Activated CD8-positive, alpha-beta memory T cell treated with anti-CD3 and anti-CD28 coated beads, Interleukin-2, amount 50 U/mL, for 48 hours (primary cell): Measurements from ENCODE around the gene LGALS16.
"Not testable (repeated sequence)": the region's sequence is repeated elsewhere in the genome, so short reads cannot be mapped to it uniquely, and the experiment has no call there.

ENCODE experiments used
- DNase-seq: peaks from one replicate; pipeline ENCODE4 v3.0.0-alpha.2; 2020

Gene LGALS16

DNA sequence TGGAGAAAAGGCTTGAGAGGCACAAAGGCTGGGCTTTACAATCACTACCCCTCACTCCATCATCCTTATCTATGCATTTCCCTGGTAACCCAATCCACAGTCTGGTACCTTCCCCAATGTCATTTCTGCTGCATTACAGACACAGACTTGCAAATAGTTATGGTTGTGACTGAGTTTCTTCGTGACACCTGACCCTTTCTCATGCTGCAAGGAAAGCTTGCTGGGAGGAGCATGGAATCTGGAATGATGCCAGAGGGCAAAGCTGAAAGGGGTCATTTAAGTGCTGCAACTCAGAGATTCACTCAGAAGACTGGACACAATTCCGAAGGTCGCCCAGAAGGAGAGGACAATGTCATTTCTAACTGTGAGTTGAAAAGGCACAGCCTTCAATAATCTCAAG, at the start of gene LGALS16:
TSS of gene LGALS16 (plus strand) at position 301 of the 400 bp plus-strand sequence. CDS start at position 350, 49 bp downstream.
- no peak for DNase-seq

- no peak for DNase-seq
Measured at GRCh38 chr19:39607021-39607420, 48.7 kb upstream of the LGALS16 start.

DNA sequence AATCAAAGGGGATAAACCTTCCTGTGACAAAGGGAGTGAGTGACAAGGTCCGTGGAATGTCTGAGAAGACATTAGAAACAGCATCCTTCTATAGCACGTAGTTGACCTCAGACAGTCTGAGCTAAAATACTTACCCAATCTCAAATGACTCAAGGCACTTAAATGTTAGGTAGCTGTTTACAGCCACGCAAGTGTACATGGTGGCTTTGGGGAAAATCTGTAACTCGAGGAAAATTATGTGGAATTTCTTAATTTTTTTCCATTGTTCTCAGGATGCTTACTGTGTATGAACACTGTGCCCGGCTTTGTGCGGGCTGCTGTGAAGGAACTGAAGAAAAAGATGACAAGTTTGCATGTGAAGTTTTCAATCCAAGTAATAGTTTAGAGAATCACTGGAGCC, 48.2 kb upstream of the LGALS16 start:
- DNase-seq = no peak

GRCh38 chr19:39613597-39613996, 42.1 kb upstream of the LGALS16 start:
- DNase-seq = no peak

DNA sequence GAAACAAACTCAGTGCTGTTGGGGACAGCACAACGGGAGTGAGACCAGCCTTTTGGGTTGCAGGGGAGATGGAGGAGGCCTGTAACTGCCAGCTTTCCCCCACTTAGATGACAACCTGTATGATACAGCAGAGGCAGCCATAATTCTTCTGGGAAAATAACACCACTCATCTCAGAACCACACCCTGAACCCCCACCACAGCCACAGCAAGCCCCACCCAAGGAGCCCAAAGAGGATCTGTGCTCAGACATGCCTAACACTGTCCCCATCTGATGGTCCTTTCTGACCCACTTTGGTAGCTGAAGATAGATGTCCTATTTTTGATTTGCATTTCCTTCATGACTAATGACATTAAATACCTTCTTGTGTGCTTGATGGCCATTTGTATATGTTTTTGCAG, 38.0 kb upstream of the LGALS16 start:
- DNase-seq = no peak

DNA sequence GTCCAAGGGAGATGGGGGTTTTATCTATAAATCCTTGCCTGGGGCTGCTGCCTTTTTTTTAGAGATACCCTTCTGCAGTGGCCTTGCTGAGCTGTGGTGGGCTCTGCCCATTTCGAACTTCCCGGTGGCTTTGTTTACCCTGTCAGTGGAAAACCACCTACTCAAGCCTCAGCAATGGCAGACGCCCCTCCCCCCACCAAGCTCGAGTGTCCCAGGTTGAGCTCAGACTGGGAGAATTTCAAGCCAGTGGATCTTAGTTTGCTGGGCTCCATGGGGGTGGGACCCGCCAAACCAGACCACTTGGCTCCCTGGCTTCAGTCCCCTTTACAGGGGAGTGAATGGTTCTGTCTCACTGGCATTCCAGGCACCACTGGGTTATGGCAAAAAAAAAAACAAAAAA, 31.8 kb upstream of the LGALS16 start:
- DNase-seq = no peak

DNA sequence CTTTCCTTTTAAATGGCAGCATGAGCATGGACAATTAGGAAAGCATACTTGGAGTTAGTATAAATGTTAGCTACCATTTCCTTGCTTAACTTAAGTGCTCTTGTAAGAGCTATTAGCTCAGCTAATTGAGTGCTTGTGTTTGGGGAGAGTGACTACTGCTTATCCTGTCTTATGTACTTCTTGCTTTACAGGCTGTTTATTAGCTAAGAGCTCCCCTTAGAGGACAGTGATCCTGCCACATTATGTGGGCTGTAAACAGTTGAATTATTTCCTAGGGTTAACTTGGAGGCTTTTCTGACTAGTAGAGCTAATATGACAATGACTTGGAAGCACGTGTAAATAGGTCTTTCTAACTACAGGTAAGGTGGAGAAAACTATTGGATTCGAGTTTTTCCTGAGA, 28.1 kb upstream of the LGALS16 start:
- DNase-seq = not testable (repeated sequence)

GRCh38 chr19:39631178-39631577, 24.5 kb upstream of the LGALS16 start:
- DNase-seq = no peak

GRCh38 chr19:39631626-39632025, 24.1 kb upstream of the LGALS16 start:
- DNase-seq = no peak

DNA sequence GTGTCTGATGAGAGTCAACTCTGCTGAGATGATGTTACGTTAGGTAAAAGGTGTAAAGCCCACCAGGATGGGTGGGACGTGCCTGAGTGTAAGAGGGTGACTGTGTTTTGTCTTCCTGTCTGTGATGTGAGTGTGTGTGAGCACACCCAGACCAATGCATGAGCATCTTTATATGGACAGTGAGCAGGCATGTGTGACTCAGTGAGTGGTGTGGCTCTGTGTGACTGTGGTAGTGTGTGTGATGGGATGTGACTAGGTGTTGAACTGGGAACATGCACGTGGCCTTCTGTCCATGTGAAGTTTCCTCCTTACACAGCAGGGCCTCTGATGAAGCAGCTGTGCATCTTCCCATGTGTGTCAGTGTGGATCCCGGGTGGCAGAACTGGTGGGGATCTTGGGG, 17.8 kb upstream of the LGALS16 start:
- DNase-seq = no peak

- no peak for DNase-seq
Measured at GRCh38 chr19:39641773-39642172, 13.9 kb upstream of the LGALS16 start.

DNA sequence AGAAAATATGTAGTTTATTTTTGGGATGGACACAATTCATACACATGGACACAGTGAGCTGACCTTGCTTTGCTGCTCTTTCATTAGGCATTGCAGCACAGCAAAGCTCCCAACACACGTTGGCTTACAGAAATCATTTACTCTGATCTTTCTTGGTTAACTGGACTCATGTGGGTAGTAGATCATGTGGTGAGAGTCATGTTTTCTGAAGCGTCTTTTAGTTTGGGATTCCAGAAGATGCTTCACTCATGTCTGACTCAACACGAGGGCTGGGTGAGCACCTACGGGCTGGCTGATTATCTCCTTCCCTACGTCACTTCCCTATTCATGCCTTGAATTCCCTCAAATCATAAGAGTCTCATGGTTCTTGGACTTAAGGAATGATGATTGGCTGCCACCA, 12.1 kb upstream of the LGALS16 start:
- no peak for DNase-seq

- DNase-seq = no peak
Measured at GRCh38 chr19:39645800-39646411, 9.8 kb upstream of the LGALS16 start.

GRCh38 chr19:39647918-39648317, 7.8 kb upstream of the LGALS16 start:
- DNase-seq = no peak

DNA sequence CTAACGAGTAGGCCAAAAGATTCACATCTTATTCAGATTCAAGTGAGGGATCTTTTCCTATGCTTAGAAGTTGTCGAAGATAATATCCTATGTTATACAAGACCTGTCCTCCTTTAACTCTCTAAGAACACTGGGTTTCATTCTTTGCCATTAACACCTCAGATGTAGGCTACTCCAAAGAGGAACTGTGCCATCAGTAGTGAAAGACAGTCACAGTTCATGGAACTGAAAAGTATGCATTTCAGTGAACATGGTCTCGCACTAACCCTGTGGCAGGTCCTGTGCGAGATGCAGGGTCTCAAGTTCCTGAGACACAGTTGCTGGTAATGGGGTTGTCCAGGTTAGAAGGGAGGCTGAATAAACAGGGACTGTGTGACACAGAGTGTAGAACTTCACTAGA, 4.1 kb downstream of the LGALS16 start:
- DNase-seq = no peak

- DNase-seq = no peak
Measured at GRCh38 chr19:39660661-39661060, 4.9 kb downstream of the LGALS16 start.

DNA sequence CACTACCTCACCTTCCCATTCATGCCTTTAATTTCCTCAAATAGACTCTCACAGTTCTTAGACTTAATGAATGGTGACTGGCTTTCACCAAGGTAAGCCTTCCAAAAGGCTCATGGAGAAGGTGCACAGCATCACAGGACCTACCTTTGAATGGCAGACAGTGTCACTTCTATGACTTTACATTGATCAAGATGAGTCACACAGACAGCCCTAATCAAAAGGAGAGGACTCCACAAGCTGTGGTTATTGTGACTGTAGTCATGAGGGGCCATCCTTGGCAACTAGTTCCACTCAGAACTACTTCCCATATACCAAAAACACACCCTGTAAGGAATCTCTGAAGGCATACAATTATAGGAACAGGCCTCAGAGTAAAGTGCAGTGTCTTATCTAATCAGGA, 5.9 kb downstream of the LGALS16 start:
- no peak for DNase-seq

DNA sequence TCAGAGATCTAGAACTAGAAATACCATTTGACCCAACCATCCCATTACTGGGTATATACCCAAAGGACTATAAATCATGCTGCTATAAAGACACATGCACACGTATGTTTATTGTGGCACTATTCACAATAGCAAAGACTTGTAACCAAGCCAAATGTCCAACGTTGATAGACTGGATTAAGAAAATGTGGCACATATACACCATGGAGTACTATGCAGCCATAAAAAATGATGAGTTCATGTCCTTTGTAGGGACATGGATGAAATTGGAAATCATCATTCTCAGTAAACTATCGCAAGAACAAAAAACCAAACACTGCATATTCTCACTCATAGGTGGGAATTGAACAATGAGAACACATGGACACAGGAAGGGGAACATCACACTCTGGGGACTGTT, 14.1 kb downstream of the LGALS16 start:
- not testable (repeated sequence) for DNase-seq

- DNase-seq = no peak
Measured at GRCh38 chr19:39670998-39671397, 15.3 kb downstream of the LGALS16 start.

GRCh38 chr19:39671739-39672363, 16.1 kb downstream of the LGALS16 start:
- no peak for DNase-seq

DNA sequence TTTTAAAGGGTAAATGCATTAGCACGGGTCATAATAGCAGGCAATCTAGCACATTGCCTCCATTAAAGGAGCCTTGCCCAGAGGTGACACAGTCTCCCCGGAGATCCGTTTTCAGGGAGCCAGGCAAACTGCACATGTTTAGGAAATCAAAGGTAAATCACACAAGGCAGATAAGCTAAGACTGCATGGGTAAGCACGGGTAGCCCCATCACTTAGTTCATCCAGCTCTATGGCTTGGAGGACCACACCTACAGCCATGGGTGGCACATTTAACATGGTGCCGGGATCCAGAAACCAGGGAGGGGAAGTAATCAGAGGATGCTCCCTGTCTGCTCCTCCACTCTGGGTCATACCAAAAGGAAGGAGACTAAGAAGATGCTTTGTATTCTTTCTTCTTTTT, 16.8 kb downstream of the LGALS16 start:
- DNase-seq = no peak

- DNase-seq = not testable (repeated sequence)
Measured at GRCh38 chr19:39673862-39674261, 18.1 kb downstream of the LGALS16 start.

DNA sequence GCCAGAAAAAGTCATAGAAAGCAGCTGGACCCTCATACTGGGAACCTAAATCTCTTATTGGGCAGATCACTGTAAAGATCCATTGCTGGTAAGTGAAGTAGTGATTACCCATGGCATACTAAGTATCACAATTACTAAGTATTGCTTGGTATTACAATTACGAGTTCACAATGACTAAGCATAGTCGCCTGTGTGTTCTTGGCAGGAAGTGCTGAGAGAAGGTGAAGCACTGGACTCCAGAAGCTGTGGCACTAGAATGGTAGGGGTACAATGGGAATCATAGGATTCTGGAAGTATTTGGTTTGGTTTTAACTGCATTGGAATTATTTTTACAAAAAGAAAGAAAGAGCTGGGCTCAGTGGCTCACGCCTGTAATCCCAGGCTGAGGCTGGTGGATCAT, 20.3 kb downstream of the LGALS16 start:
- no peak for DNase-seq

GRCh38 chr19:39677961-39678889, 22.5 kb downstream of the LGALS16 start:
- no peak for DNase-seq
